Fibroblast of skin of scalp (primary cell): ENCODE measurements around the gene SMARCC2.
"Not testable (repeated sequence)": the region's sequence is repeated elsewhere in the genome, so short reads cannot be mapped to it uniquely, and the experiment has no call there.

Experiments used
- DNase-seq: peaks from one replicate; pipeline ENCODE4 v3.0.0-alpha.2; 2013

The SMARCC2 gene

GRCh38 chr12:56163533-56164344 lies 25.5 kb downstream of the SMARCC2 start:
- DNase-seq = peak; percentile 26

DNA sequence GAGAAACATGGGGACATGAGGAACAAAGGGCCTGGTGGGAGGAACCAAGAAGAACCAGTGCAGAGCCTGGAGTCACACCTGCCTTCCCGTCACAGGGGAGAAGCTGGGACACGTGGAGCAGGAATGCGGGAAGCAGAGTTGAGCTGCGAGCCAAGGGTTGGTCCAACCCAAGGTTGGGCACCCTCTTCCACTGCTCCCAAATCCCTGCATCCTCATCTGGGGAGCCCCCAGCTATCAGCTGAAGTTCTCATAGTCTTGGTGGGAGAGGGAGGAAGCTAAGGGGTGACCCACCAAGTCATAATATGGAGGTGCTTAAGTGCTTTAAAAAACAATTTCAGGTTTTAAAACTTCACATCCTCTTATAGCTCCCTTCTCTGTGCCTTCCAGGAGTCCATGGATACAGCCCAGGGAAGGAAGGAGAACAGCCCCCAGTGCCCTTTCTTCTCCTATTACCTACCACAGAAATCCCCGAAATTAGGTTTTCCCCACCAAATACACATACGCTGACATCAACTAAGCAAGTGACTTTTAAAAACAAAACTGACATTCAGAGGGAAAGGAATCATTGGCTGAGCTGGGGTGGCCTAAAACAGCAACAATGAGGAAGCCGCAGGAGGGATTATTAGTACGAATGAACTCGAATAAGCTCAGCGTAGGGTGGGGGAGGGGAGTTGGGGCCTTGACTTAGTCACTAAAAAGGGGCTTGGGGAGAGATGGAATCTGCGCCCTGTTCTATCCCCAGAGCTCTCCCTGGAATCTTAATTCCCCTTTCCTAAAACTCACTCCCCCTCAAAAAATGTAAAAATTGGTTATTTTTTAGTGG lies 26.6 kb downstream of the SMARCC2 start:
- DNase-seq = peak; percentile 45

- no peak for DNase-seq
Observed at GRCh38 chr12:56161690-56162351, 27.5 kb downstream of the SMARCC2 start.

- DNase-seq = no peak
Observed at GRCh38 chr12:56160894-56161689, 28.2 kb downstream of the SMARCC2 start.

DNA sequence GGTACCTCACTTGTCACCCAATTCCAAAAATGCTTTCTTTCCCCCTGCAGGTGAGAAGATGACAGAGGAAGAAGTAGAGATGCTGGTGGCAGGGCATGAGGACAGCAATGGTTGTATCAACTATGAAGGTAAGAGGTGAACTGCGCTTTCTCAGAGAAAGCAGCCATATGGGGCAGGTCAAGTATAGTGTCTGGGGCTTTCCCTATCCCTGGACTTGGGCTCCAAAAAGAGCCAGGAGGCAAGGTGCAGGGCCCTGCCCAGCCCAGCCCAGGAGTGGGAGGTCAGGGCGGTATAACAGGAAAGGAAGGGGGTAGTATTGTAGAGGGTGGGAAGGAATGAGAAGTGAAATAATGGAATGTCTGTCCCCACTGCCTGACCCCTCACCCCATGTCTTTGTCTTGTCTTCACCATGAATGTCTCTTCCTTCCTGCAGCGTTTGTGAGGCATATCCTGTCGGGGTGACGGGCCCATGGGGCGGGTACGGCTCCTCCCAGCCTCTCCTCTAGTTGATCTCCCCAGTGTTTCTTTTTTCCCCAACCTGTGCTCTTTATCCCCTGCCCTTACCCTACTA lies 29.0 kb downstream of the SMARCC2 start:
- peak; percentile 34 for DNase-seq

DNA sequence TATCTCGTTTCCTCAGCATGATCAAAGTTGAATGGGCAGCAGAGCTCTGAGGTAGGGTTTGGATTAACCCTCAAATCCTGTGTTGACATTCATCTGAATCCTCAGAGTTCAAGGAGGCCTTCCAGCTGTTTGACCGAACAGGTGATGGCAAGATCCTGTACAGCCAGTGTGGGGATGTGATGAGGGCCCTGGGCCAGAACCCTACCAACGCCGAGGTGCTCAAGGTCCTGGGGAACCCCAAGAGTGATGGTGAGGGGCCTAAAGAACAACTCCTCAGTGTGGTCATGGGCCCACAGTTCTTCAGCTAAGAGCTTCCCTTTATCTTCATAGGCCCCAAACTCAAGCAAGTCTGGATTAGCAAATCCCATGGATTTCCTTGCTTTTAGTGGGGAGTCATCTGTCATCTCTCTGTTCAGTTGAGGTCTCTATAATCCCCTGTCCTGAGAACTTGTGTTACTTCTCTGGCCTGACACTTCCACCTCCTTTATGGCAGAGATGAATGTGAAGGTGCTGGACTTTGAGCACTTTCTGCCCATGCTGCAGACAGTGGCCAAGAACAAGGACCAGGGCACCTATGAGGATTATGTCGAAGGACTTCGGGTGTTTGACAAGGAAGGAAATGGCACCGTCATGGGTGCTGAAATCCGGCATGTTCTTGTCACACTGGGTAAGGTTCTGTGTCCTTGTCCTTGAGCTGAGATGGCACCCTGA lies 29.6 kb downstream of the SMARCC2 start:
- DNase-seq = no peak

DNA sequence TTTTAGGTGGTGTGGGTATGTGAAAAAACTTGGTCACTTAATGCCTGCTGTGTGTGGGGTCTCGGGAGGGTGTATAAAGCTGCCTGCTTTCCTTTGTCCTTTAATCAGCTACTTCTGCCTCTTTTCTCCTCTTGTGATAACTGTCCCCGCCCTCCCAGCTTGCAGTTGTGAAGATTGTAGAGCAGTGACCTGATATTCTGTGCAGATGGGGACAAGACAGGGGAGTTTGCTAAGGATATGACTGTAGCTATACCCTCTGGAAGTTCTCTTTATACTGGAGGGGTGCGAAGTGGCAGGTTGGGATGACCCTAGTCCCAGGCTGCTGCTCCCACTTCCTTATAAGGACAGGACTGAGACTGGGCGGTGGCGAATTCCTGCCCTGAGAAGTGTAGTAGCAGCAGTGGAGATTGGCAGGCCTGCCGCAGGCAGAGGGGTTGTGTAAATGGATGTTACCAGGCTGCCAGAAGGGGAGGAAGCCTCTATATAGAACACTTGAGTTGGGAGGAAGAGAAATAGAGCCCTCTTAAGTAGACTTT lies 30.3 kb downstream of the SMARCC2 start:
- DNase-seq = peak; percentile 87

- peak; percentile 99 for DNase-seq
Observed at GRCh38 chr12:56158029-56158925, 31.0 kb downstream of the SMARCC2 start, which contains the start of gene MYL6. MYL6 (plus strand) TSS chr12:56158359; CDS start chr12:56158402, 43 bp downstream.

GRCh38 chr12:56157201-56158028 lies 31.9 kb downstream of the SMARCC2 start:
- DNase-seq = peak; percentile 94

- DNase-seq = not testable (repeated sequence)
Observed at GRCh38 chr12:56156464-56157200, 32.7 kb downstream of the SMARCC2 start.

DNA sequence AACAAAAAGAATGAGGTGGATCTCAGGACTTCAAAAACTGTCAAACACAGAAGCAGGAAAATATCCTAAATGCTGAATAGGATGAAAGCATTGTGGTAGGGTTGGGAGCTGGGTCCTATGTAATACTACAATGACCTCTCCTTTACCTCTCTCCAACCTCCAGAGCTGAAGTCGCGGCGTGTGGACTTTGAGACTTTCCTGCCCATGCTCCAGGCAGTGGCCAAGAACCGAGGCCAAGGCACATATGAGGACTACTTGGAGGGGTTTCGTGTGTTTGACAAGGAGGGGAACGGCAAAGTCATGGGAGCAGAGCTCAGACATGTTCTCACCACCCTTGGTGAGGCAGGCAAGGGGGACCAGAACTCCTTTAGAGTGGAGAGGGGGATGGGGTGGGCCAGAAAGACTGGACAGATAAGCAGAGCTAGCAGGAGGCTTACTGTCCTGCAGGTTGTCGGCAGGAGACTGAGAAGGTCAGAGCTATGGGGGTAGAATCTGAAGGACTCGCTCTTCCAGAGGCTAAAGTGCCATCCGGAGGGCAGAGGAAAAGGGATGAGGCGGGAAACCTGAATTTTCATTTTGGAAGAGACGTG lies 33.9 kb downstream of the SMARCC2 start:
- DNase-seq = no peak

DNA sequence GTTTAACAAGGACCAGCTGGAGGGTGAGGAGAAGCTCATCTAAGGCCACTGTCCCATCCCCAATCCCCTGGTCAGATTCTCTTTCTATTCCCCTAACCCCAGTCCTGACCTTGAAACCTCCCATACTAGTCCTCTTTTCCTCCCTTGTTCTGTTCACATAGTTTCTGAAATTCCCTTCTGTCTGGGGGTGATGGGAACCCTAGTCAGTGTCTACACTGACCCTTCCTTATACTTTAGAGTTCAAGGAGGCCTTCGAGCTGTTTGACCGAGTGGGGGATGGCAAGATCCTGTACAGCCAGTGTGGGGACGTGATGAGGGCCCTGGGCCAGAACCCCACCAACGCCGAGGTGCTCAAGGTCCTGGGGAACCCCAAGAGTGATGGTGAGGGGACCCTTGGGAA lies 34.5 kb downstream of the SMARCC2 start:
- no peak for DNase-seq

- DNase-seq = no peak
Observed at GRCh38 chr12:56154246-56154771, 35.0 kb downstream of the SMARCC2 start.

- DNase-seq = no peak
Observed at GRCh38 chr12:56153678-56154065, 35.6 kb downstream of the SMARCC2 start.

GRCh38 chr12:56152756-56153677 lies 36.3 kb downstream of the SMARCC2 start:
- no peak for DNase-seq

DNA sequence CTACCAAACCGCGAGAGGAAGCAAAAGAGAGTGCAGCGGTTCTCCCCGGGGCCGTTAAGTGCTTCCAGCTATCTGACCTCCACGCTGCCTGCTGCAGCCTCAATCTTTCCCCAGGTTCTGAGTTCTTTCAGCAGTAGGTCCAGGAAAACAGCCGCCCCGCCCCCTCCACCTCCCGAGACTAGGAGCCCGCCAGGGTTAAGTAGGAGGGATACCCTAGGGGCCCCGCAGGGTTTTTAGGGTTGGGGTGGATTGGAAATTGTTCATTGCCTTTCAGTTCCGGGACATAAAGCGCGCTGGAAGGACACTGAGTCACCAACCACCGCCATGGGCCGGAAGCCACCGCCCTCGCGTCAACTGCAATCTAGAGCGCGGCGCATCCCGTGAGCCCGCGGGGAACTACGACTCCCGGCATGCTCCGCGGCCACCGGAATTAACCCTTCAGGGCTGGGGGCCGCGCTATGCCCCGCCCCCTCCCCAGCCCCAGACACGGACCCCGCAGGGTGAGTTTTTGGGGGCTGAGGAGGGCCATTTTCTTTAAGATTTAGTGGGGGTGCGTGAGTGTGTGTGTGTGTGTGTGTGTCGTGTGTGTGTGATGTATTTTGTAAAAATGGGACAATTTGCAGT lies 37.0 kb downstream of the SMARCC2 start, which contains the start of gene MYL6B:
Gene MYL6B (plus strand): TSS at position 456 of the 624 bp plus-strand sequence. CDS start 1,332 bp downstream, outside the sequence.
- peak; percentile 91 for DNase-seq
